Osteoblast (primary cell): Measurements from ENCODE around the gene HJURP. TPM values are rescaled to one million over a fixed set of nuclear protein-coding genes. Genes with fewer than 3 reads are reported as not detected.

Experiments
- DNase-seq: peaks from one replicate; pipeline ENCODE4 v3.0.0; 2011; ENCODE audit warnings: low spot score, mixed read lengths; ENCODE audit not compliant: insufficient read length; ENCODE audit errors: missing footprints
- H2AFZ ChIP-seq: 2 replicates; pipeline ENCODE4 v1.6.0; 2011; ENCODE audit warnings: mild to moderate bottlenecking, low read length
- H3K27ac ChIP-seq: 2 replicates; pipeline ENCODE4 v1.5.1; 2011; ENCODE audit warnings: mild to moderate bottlenecking, low read depth, low read length, moderate library complexity
- H3K27me3 ChIP-seq: 2 replicates; pipeline ENCODE4 v1.6.0; 2012; ENCODE audit warnings: mild to moderate bottlenecking, control low read depth, inconsistent platforms, low read length, moderate library complexity; ENCODE audit not compliant: insufficient read depth
- H3K36me3 ChIP-seq: 2 replicates; pipeline ENCODE4 v1.5.1; 2011; ENCODE audit warnings: mild to moderate bottlenecking, low read length, control low read depth, moderate library complexity; ENCODE audit not compliant: insufficient read depth
- H3K4me1 ChIP-seq: 2 replicates; pipeline ENCODE4 v1.5.1; 2011; ENCODE audit warnings: mild to moderate bottlenecking, low read length, control low read depth, moderate library complexity; ENCODE audit not compliant: insufficient read depth
- H3K4me2 ChIP-seq: 2 replicates; pipeline ENCODE4 v1.6.0; 2011; ENCODE audit warnings: mild to moderate bottlenecking, low read length; ENCODE audit not compliant: insufficient read depth
- H3K4me3 ChIP-seq: fragments of 200-600 bp; sonication (generic); 3 replicates; pipeline ENCODE4 v1.5.1; 2012; ENCODE audit warnings: mild to moderate bottlenecking, low read length, inconsistent platforms; ENCODE audit not compliant: insufficient read depth
- H3K79me2 ChIP-seq: 2 replicates; pipeline ENCODE4 v1.6.0; 2012; ENCODE audit warnings: mild to moderate bottlenecking, low read length, control low read depth, inconsistent platforms; ENCODE audit not compliant: insufficient read depth
- H3K9me3 ChIP-seq: 2 replicates; pipeline ENCODE4 v1.5.1; 2011; ENCODE audit warnings: low read depth, low read length, control low read depth
- H4K20me1 ChIP-seq: 2 replicates; pipeline ENCODE4 v1.6.0; 2012; ENCODE audit warnings: mild to moderate bottlenecking, low read length, control low read depth; ENCODE audit not compliant: insufficient read depth
- CTCF ChIP-seq: IDR thresholded peaks from 2 replicates; pipeline ENCODE4 v1.5.1; 2011; ENCODE audit warnings: mild to moderate bottlenecking, low read depth, low read length, moderate library complexity; ENCODE audit errors: extremely low read depth
- total RNA-seq: library from RNA; depleted of rRNA; stranded (reverse); fragments of >200 nt; gene quantifications from 2 replicates; pipeline ENCODE4 v1.2.3, GENCODE V29; 2012

The HJURP gene
- total RNA-seq, 1 donor: 2.9 TPM

GRCh38 chr2:233814056-233814835, 40.1 kb downstream of the HJURP start:
- peak; percentile 75 for DNase-seq
- Histone ChIP-seq H3K9me3 (no peaks in the 10 kb centered on the region), H3K36me3 (no peaks in the 10 kb centered on the region), H3K27ac (no peak overlapping the region), H4K20me1 (no peaks in the 10 kb centered on the region), H3K27me3 (peaks cover 16% of the 10 kb centered on the region), H3K4me2 (no peak overlapping the region), H2AFZ (no peak overlapping the region), H3K4me1 (no peaks in the 10 kb centered on the region), H3K79me2 (no peaks in the 10 kb centered on the region), H3K4me3 (no peak overlapping the region)
- no peak for TF ChIP-seq CTCF

DNA sequence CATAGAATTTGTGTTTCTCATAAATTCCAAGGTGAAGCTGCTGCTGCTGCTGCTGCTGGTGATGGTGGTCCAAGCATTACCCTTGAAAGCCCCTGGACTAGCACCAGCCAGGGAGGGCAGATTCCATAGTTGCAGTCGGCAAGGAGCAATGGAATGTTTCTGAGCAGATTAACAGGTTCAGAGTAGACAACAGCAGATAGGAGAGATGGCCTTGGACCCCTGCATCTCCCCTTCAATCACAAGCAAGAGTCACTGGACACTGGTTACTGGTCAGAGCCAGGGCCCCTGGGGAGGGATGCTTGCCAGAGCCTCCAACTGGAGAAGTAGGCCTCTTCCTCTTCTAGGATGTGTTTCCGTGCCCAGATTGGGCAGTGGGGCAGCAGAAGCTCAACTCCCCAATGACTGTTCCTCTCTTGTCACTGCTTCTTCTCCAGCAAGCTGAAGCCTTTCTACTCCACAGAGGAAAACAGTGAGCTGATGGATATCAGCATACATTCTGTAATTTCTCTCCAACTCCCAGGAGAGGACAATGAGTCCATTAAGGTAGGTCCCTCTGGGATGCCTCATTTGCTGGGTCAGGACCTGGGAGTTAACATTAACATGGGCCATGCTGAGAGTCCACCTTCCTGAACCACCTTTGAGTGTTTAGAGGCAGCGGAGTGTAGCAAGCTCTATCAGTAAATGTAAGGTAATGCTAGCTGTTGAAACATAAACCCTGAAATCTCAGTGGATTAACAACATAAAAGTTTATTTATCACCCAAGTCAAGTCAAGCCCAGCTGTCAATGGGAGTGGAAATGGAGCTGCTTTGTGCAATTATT, 40.9 kb downstream of the HJURP start:
- peak; percentile 18 for DNase-seq
- no peaks in the 10 kb centered on the region for H3K4me1 ChIP-seq
- no peaks in the 10 kb centered on the region for H3K9me3 ChIP-seq
- H3K27me3 ChIP-seq: peaks cover 24% of the 10 kb centered on the region
- H3K79me2 ChIP-seq: no peaks in the 10 kb centered on the region
- H3K4me2 ChIP-seq: no peak overlapping the region
- H3K36me3 ChIP-seq: no peaks in the 10 kb centered on the region
- H3K4me3 ChIP-seq: no peak overlapping the region
- no peak for TF ChIP-seq CTCF
- H4K20me1 ChIP-seq: no peaks in the 10 kb centered on the region
- H3K27ac ChIP-seq: no peak overlapping the region
- no peak overlapping the region for H2AFZ ChIP-seq

DNA sequence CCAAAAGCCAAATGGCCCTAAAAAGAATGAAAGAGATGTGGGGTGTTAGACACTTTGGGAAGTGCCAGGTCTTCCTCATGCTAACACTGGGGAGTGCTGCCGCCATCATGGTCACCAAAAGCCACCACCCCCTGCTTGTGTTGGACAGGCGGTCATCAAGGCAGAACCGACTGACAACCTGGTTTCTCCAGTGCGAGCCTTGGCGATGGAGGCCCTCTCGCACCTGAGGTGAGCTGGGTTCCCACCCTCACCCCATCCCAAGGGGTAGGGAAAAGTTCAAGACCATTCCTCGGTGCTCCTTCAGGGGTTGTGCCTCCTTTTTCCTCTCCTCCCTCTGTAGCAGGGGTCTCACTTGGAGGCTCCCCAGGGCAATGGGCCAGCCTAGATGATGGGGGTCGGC, 42.6 kb downstream of the HJURP start:
- Histone ChIP-seq H3K27me3 (peaks cover 32% of the 10 kb centered on the region), H3K27ac (no peak overlapping the region), H3K4me2 (no peak overlapping the region), H4K20me1 (no peaks in the 10 kb centered on the region), H3K4me1 (no peaks in the 10 kb centered on the region), H3K36me3 (no peaks in the 10 kb centered on the region), H3K9me3 (no peaks in the 10 kb centered on the region), H3K4me3 (no peak overlapping the region), H3K79me2 (no peaks in the 10 kb centered on the region), H2AFZ (no peak overlapping the region)
- DNase-seq: no peak
- TF ChIP-seq CTCF: no peak

DNA sequence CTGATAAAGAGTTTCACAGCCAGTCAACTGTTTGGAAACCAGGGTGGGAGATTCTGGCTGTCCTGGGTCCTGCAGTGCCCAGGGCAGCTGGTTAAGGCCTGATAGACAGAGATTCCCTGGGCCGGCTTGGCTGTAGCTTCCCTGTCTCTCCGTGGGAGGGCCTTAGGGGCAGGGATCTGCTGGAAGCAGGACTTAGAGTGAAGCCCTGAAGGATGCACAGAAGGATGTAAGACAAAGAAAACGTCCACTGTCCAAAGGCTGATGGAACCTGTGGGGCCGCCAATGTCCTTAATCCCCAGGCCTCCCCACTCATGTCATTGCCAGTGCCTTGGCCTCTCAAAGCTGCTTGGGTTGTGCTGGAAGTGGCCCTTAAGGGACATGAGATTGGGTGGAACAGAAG, 43.2 kb downstream of the HJURP start:
- H3K9me3 ChIP-seq: no peaks in the 10 kb centered on the region
- H4K20me1 ChIP-seq: no peaks in the 10 kb centered on the region
- no peak overlapping the region for H2AFZ ChIP-seq
- TF ChIP-seq CTCF: no peak
- no peaks in the 10 kb centered on the region for H3K4me1 ChIP-seq
- no peaks in the 10 kb centered on the region for H3K79me2 ChIP-seq
- H3K36me3 ChIP-seq: no peaks in the 10 kb centered on the region
- peaks cover 26% of the 10 kb centered on the region for H3K27me3 ChIP-seq
- no peak overlapping the region for H3K4me2 ChIP-seq
- H3K4me3 ChIP-seq: no peak overlapping the region
- H3K27ac ChIP-seq: no peak overlapping the region
- no peak for DNase-seq
